ENCODE measurements around the gene PRLR.

DNA sequence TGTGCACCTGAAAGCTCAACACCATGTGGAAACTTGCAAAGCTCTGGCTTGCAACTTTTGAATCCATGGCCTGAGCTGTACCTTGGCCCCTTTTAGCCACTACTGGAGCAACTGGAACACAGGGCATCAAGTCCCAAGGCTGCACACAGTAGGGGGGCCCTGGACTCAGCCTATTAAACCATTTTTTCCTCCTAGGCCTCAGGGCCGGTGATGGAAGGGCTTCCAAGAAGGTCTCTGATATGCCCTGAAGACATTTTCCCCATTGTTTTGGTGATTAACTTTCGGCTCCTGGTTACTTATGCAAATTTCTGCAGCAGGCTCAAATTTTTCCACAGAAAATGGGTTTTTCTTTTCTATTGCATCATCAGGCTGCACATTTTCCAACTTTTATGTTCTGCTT, 22.7 kb upstream of the PRLR start:
- TF ChIP-seq, protein P1, sequence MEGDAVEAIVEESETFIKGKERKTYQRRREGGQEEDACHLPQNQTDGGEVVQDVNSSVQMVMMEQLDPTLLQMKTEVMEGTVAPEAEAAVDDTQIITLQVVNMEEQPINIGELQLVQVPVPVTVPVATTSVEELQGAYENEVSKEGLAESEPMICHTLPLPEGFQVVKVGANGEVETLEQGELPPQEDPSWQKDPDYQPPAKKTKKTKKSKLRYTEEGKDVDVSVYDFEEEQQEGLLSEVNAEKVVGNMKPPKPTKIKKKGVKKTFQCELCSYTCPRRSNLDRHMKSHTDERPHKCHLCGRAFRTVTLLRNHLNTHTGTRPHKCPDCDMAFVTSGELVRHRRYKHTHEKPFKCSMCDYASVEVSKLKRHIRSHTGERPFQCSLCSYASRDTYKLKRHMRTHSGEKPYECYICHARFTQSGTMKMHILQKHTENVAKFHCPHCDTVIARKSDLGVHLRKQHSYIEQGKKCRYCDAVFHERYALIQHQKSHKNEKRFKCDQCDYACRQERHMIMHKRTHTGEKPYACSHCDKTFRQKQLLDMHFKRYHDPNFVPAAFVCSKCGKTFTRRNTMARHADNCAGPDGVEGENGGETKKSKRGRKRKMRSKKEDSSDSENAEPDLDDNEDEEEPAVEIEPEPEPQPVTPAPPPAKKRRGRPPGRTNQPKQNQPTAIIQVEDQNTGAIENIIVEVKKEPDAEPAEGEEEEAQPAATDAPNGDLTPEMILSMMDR (IDR thresholded peaks at IDR 0.05; ENCODE audit: low read depth, low read length), result no peak
- no peak for TF ChIP-seq EZH2phosphoT487 (IDR thresholded peaks at IDR 0.05; ENCODE audit: low read depth)

Data from OCI-LY3 (cell line).